AG20443 (cell line): ENCODE results near the gene TIPRL.
A peak's percentile ranks its signal among the peaks of the same experiment; 100 is the strongest.

Source experiments
- DNase-seq: peaks from one replicate; pipeline ENCODE4 v3.0.0; 2012; ENCODE audit warnings: low spot score, mixed read lengths

The TIPRL gene

GRCh38 chr1:168213349-168213748, 34.6 kb downstream of the TIPRL start:
- DNase-seq: no peak

- no peak for DNase-seq
Measured at GRCh38 chr1:168216171-168216570, 37.4 kb downstream of the TIPRL start.

GRCh38 chr1:168217664-168218063, 38.9 kb downstream of the TIPRL start:
- no peak for DNase-seq

GRCh38 chr1:168218658-168219057, 39.9 kb downstream of the TIPRL start:
- DNase-seq: no peak

GRCh38 chr1:168220470-168220871, 41.7 kb downstream of the TIPRL start:
- no peak for DNase-seq

- no peak for DNase-seq
Measured at GRCh38 chr1:168221275-168221674, 42.5 kb downstream of the TIPRL start.

GRCh38 chr1:168223261-168223660, 44.5 kb downstream of the TIPRL start:
- no peak for DNase-seq

- DNase-seq: no peak
Measured at GRCh38 chr1:168223681-168224540, 45.1 kb downstream of the TIPRL start.

GRCh38 chr1:168224991-168225390, 46.2 kb downstream of the TIPRL start:
- DNase-seq: no peak

- DNase-seq: peak; percentile 94
Measured at GRCh38 chr1:168225476-168226190, 46.9 kb downstream of the TIPRL start, which contains the start of gene SFT2D2. Gene SFT2D2 (plus strand): TSS chr1:168226004. CDS start chr1:168226080, 76 bp downstream.

GRCh38 chr1:168227620-168228019, 48.9 kb downstream of the TIPRL start:
- DNase-seq: peak; percentile 21

GRCh38 chr1:168229893-168230292, 51.1 kb downstream of the TIPRL start:
- no peak for DNase-seq

GRCh38 chr1:168230709-168231108, 51.9 kb downstream of the TIPRL start:
- DNase-seq: no peak

GRCh38 chr1:168234846-168235547, 56.2 kb downstream of the TIPRL start:
- peak; percentile 70 for DNase-seq

GRCh38 chr1:168235548-168235885, 56.8 kb downstream of the TIPRL start:
- DNase-seq: peak; percentile 62

GRCh38 chr1:168235937-168236336, 57.2 kb downstream of the TIPRL start:
- DNase-seq: no peak

- DNase-seq: no peak
Measured at GRCh38 chr1:168236836-168237611, 58.3 kb downstream of the TIPRL start.

- no peak for DNase-seq
Measured at GRCh38 chr1:168243198-168243597, 64.4 kb downstream of the TIPRL start.

GRCh38 chr1:168243636-168244212, 65.0 kb downstream of the TIPRL start:
- peak; percentile 21 for DNase-seq

GRCh38 chr1:168245042-168245441, 66.3 kb downstream of the TIPRL start:
- DNase-seq: no peak

- no peak for DNase-seq
Measured at GRCh38 chr1:168246506-168246905, 67.7 kb downstream of the TIPRL start.
